Cardiac septum (tissue), 1 donor: ENCODE results near the gene TCP10L. TPM values are rescaled to one million over a fixed set of nuclear protein-coding genes. Genes with fewer than 3 reads are reported as not detected.
"Not testable (repeated sequence)": the region's sequence is repeated elsewhere in the genome, so short reads cannot be mapped to it uniquely, and the experiment has no call there.

Source experiments
- DNase-seq: peaks from one replicate; pipeline ENCODE4 v3.0.0-alpha.2; 2020; ENCODE audit warnings: low spot score
- intact Hi-C: fragments of 100-400 bp; cut with DNase I; formaldehyde crosslinking; loops from one replicate; pipeline ENCODE4 v1.14.0; 2022
- total RNA-seq: library from RNA; stranded (reverse); fragmentation: NEBNext Ultra II Directional; extraction: Animal tissue kit (Norgen Biotek cat#: 25700); gene quantifications from one replicate; pipeline ENCODE4 v1.2.1, GENCODE V29; 2021
- donor health status: DM: no; HTN: no; CAD: no.

Gene TCP10L
- total RNA-seq, 1 donor from 2014 or later = 2.5 TPM

- no peak for DNase-seq
- intact Hi-C loops = no loop called here
Observed at GRCh38 chr21:32533053-32533452, 52.3 kb downstream of the TCP10L start.

DNA sequence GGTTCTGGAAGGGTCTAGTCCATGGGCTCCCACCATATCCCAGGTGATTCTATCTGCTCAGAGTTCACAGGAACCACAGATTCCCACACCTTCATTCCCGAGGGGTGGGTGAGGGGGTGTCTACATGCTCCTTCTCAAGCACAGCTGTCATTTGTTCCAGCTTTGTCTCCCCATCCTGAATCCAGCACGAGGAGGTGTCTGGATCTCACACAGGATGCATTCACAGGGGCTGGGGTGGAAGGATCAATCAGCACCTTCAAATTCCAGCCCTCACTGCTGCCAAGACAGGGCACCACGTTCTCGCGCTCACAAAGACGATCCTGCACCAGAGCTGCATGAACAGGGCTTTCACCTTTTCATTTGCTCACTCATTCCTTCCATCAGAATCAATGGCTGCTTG is 52.7 kb downstream of the TCP10L start:
- no peak for DNase-seq
- intact Hi-C loops = no loop called here

DNA sequence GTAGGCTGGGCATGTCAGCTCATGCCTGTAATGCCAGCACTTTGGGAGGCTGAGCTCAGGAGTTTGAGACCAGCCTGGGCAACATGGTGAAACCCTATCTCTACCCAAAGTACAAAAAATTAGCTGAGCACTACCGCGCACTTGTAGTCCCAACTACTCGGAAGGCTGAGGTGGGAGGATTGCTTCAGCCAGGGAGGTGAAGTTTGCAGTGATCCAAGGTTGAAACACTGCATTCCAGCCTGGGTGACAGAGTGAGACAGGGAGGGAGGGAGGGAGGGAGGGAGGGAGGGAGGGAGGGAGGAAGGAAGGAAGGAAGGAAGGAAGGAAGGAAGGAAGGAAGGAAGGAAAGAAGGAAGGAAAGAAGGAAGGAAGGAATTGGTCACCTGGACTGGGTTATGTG is 53.8 kb downstream of the TCP10L start:
- intact Hi-C loops, DNase-seq: not testable (repeated sequence)

GRCh38 chr21:32530809-32531208 is 54.5 kb downstream of the TCP10L start:
- intact Hi-C loops, DNase-seq: not testable (repeated sequence)

DNA sequence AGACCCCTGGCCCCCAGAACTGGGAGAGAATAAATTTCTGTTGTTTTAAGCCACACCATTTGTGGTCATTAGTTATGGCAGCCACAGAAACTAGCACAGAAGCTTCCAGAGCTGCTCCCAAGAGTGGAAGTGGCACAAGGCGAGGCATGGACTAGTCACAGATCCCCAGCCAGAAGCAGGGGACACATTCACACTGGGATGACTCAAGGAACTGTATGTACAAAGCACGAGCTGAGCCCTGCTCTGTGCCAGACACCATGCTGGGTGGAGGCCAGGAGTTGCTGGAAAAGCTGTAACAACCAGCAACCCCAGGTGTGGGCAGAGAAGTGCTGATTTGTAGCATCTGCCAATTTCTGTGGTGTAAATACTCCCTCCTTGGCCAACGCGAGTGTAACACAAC is 55.6 kb downstream of the TCP10L start:
- intact Hi-C loops = no loop called here
- DNase-seq = no peak

- DNase-seq = no peak
- intact Hi-C loops = no loop called here
Observed at GRCh38 chr21:32525282-32525681, 60.0 kb downstream of the TCP10L start.

GRCh38 chr21:32523988-32524719 is 61.2 kb downstream of the TCP10L start:
- no peak for DNase-seq
- intact Hi-C loops = loop anchor here (5.0 kb wide), 1 partner anchor 43 kb away; no protein-coding TSS in a partner anchor

Other genes starting within 250 kb of the TCP10L start
- gene URB1, start 192.5 kb downstream of the TCP10L start, total RNA-seq = 10.5 TPM
- 15.4 TPM for gene EVA1C, start 172.8 kb downstream of the TCP10L start, total RNA-seq
- gene CFAP298, start 26.9 kb upstream of the TCP10L start, total RNA-seq = 22.0 TPM
- 10.8 TPM for gene SYNJ1, start 142.5 kb upstream of the TCP10L start, total RNA-seq
- gene PAXBP1, start 186.2 kb upstream of the TCP10L start, total RNA-seq = 16.4 TPM